H4 (cell line): ENCODE data around the gene FGF3. TPM values are rescaled to one million over a fixed set of nuclear protein-coding genes. Genes with fewer than 3 reads are reported as not detected.
A peak's percentile ranks its signal among the peaks of the same experiment; 100 is the strongest.

ENCODE experiments used
- DNase-seq: peaks from one replicate; pipeline ENCODE4 v3.0.0-alpha.2; 2015; ENCODE audit warnings: low spot score
- total RNA-seq: library from RNA; depleted of rRNA; stranded (reverse); fragments of >200 nt; shearing (Covaris generic); gene quantifications from 2 replicates; pipeline ENCODE4 v1.2.3, GENCODE V29; 2014

FGF3 gene
- total RNA-seq, 1 experiment from 2014 or later = not detected

- no peak for DNase-seq
Observed at GRCh38 chr11:69804769-69805508, 14.3 kb downstream of the FGF3 start.

GRCh38 chr11:69803604-69804218 lies 15.5 kb downstream of the FGF3 start:
- DNase-seq = no peak

- DNase-seq = no peak
Observed at GRCh38 chr11:69803022-69803421, 16.2 kb downstream of the FGF3 start.

DNA sequence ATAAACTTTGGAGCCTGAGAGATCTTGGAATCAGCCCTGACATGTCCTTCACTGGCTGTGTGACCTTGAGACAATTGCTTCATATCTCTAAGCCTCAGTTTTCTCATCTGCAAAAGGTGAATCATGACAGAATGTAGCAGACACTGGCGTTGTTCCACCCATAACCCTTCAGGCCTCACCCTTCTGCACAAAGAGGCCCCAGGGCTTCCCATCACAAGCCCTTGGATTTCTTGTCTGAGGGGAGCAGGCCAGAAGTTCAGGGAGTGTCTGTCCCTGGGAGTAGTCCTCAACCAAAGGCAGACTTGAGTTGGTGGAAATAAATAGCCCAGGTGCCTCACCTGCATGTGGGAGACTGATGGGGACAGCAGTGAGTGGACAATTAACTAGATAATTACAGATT lies 16.6 kb downstream of the FGF3 start:
- DNase-seq = no peak

DNA sequence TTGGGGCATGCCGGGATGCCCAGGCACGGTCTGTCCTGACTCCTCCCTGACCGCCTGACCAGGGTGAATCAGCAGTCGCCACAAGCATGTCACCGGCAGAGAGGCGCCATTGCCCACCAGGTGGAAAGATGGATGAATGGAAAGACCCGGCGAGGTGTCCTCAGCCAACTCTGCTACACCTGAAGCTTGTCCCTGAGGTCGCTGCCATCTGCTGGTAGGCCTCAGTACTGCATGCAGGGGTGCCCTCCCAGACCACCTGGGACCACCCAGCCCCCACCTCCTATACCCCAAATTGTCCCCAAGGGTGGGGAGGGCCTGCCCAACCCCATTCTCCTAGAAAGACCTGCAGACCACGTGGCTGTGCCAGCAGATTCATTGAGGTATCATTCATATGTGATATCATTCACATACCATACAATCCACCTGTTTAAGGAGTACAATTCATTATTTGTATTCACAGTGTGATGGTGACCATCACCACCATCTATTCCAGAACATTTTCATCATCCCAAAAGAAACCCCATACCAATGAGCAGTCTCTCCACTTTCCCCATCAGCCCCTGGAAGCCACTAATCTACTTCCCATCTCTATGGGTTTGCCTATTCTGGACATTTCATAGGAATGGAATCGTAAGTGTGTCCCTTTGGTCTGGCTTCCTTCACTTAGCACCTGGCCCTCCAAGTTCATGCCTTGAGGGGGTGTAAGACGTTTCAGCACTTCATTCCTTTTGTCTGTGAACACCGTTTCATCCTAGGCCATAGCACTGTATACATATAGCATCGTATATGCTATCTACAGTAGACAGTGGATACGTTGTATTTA lies 17.5 kb downstream of the FGF3 start:
- peak; percentile 35 for DNase-seq

DNA sequence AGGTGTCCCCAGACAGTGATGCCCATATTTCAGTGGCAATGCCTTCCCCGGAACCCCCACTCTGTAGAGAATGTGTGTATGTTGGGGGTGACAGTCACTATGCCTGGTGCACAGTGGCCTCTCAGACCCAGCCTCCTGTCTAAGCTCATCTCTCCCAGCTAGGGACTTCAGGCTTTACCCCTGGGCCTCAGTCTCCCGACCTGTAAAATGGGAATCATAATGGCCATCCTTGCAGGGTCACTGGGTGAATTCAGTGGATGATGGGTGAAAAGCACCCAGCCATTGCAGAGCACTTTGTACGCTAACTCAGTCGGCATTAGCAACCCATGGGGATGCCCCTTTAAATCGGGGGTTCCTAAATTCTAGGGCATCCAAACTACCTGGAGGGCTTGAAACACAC lies 18.9 kb downstream of the FGF3 start:
- no peak for DNase-seq

DNA sequence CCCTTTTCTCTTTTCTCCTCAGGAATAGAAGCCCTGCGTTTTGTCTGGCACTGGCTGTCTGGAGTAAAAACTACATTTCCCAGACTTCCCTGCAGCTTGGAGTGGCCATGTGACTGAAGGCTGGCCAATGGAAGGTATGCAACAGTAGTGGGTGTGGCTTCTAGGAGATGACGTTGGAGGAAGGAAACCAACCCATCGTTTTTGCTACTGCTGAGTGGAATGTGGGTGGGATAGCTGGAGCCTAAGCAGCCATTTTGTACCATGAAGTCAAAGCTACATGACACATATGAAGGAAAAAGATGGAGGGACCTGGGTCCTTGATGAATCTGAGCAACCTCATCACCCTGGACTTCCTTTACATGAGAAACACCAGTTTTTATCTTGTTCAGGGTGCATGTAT lies 19.6 kb downstream of the FGF3 start:
- DNase-seq = peak; percentile 54

- DNase-seq = no peak
Observed at GRCh38 chr11:69799097-69799496, 20.1 kb downstream of the FGF3 start.

- DNase-seq = no peak
Observed at GRCh38 chr11:69797737-69798528, 21.3 kb downstream of the FGF3 start.

DNA sequence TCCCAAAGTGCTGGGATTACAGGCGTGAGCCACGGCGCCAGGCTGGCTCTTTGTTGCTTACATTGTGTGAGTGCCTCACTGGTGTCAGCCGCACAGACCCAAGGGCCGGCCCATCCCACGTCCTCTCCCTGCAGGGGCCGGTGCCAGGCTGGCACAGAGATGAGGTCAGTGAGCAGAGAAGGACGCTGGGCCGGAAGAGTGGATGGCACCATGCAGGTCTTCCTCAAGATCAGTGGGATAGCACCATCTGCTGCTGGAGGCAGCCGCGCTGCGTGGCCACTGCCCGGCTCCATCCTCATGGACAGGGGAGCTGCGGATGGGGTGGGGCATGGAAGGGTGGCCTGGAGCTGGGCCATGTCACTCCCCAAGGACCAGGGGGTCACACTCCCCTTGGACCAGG lies 22.1 kb downstream of the FGF3 start:
- no peak for DNase-seq

DNA sequence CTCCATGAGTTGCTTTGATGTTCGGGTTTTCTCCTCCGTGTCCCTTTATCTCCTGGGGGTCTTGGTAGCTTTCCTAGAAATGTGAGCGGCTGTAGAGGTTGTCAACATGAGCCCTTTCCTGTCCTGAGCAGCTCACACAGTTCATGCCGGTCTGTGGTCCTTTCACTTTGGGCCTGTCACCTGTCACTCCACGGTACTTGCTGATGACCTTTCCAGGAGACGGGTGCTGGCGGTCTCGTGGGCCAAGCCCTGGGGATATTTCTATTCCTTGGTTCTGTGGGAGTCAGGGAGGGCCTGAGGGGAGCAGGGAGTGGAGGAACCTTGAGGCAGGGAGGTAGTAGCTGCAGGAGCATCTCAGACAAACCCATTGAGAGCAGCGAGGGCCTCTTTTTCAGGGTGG lies 23.2 kb downstream of the FGF3 start:
- no peak for DNase-seq

GRCh38 chr11:69791276-69792180 lies 27.7 kb downstream of the FGF3 start:
- DNase-seq = no peak

DNA sequence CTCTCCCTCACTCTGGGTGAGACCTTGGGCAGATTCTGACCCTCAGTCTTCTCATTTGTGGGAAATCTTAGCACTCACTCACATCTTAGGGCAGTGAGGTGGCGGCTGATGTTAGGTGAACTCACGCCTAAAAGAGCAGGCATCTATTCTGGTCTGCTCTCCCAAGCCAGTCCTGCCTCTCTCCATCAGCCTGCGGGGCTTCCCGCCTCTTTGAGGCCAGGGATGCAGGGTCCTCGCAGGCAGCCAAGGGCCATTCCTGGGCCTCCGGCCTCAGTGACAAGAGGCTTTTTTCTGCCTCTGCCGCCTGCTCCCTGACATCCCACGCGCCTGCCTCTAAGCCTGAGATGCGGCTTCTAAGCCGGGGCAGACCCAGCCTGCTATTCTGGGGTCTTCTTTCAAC lies 30.3 kb downstream of the FGF3 start:
- DNase-seq = no peak

- no peak for DNase-seq
Observed at GRCh38 chr11:69787906-69788305, 31.3 kb downstream of the FGF3 start.

- no peak for DNase-seq
Observed at GRCh38 chr11:69787457-69787856, 31.8 kb downstream of the FGF3 start.

DNA sequence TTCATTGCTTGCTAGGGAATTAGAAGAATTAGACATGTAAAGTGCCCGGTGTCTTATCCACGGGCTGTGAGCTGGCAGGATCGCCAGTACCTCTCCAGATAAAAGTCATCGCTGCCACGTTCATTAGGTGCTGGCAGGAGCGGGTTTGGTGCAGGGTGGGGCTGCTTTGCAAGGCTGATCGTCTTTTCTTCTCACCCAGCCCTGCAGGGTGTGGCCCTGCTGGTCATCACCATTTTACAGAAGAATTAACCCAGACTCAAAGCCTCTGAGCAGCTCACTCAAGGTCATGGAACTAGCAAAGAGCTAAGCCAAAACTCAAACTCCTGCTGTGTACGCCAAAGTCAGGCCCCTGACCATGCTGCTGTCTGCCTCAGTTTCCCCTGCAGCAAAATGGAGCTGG lies 38.0 kb downstream of the FGF3 start:
- DNase-seq = no peak

DNA sequence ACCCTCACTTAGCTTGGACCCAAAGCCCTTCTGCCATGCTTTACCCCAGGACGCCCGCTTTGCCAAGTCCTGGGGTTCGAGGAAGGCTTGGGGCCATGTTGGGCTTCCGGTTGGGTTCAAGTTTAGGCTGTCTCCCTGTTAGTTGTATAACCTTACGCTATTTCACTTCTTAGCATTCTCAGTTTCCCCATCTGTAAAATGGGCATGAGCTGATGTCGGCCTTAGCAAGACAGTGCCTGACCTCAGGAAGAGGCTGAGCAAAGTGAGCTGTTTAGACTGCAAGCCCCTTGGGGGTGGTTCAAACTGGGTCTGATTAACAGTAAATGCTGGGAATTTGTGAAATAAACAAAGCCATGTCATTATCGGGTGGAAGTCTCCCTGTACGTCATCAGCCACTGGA lies 40.8 kb downstream of the FGF3 start:
- DNase-seq = no peak

DNA sequence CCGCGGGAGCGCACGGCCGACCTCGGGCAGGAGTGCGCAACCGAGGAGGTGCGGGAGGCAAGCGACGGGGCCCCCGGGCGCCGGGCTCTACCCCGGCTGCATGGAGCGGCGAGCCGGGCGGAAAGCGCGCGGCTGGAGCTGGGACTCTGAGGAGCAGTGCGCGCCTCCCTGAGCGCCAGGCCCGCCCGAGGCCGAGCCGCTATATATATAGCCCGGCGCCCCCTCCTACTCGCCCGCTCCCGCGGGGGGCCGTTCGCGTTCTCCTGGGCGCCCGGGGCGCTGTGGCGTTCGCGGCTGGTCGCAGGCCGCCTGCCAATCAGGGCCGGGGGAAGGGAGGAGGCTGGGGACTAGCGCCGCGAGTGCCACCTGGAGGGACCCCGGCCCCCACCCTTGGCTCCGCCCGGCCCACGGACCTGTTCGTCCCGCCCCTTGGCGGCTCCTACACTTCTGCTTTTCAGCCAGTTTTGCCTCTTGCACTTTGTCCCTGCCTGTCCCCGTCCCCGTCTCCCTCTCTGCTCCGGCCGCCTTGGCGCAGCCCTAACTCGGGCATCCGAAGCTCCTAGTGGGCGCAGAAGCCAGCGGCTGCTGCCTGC lies 44.0 kb downstream of the FGF3 start, which contains the start of gene FGF4:
Gene FGF4 (minus strand): TSS at position 179 of the 593 bp plus-strand sequence. CDS start 257 bp downstream, outside the sequence.
- DNase-seq = no peak

GRCh38 chr11:69774354-69775162 lies 44.7 kb downstream of the FGF3 start:
- DNase-seq = no peak
